ENCODE data around the gene SAPCD2. TPM values are rescaled to one million over a fixed set of nuclear protein-coding genes. Genes with fewer than 3 reads are reported as not detected.

SAPCD2 gene
- total RNA-seq, 4 donors from 2014 or later: 0.13 to 1.3 (median 0.19) TPM

- WGBS, 2 donors (ENCODE audit: low coverage in 1 of 2): no CpG with 5 or more reads among the region's 71 CpGs
- Histone ChIP-seq H3K36me3 (no peaks in the 10 kb centered on the region), H3K4me1 (peaks cover 0 to 71% (median 37%) of the 10 kb centered on the region in 3 donors), H3K27me3 (peaks cover 67% of the 10 kb centered on the region), H3K4me3 (peak overlapping the region in 1 of 2 donors; percentile 51), H3K27ac (peak overlapping the region in 2 of 4 donors; percentile 68 to 69), H3K9me3 (no peaks in the 10 kb centered on the region)
- no peak for ATAC-seq
- TF ChIP-seq EP300 (IDR thresholded peaks at IDR 0.05): no peak
- TF ChIP-seq CTCF (IDR thresholded peaks at IDR 0.05): no peak
- TF ChIP-seq POLR2A (IDR thresholded peaks at IDR 0.05): no peak
- no peak for TF ChIP-seq POLR2AphosphoS5 (IDR thresholded peaks at IDR 0.05)
These were observed 17.1 kb downstream of the SAPCD2 start for GRCh38 chr9:137052998-137053943.

- no peak for ATAC-seq
- Histone ChIP-seq H3K27me3 (peaks cover 76% of the 10 kb centered on the region), H3K9me3 (no peaks in the 10 kb centered on the region), H3K36me3 (no peaks in the 10 kb centered on the region), H3K4me3 (no peak overlapping the region), H3K27ac (no peak overlapping the region), H3K4me1 (peaks cover 0 to 62% (median 34%) of the 10 kb centered on the region in 3 donors)
- 80% methylated on average over 1 of the region's 8 CpGs; no CpG with 5 or more reads in 1 of the 2 donors for WGBS, 2 donors (ENCODE audit: low coverage in 1 of 2)
- TF ChIP-seq POLR2A (IDR thresholded peaks at IDR 0.05) (no peak), POLR2AphosphoS5 (IDR thresholded peaks at IDR 0.05) (no peak), EP300 (IDR thresholded peaks at IDR 0.05) (no peak), CTCF (IDR thresholded peaks at IDR 0.05) (no peak)
These were observed 18.1 kb downstream of the SAPCD2 start for GRCh38 chr9:137052293-137052692.

- Histone ChIP-seq H3K9me3 (no peaks in the 10 kb centered on the region), H3K4me1 (peaks cover 0 to 59% (median 33%) of the 10 kb centered on the region in 3 donors), H3K36me3 (no peaks in the 10 kb centered on the region), H3K4me3 (no peak overlapping the region), H3K27me3 (peaks cover 84% of the 10 kb centered on the region), H3K27ac (no peak overlapping the region)
- no peak for TF ChIP-seq POLR2AphosphoS5 (IDR thresholded peaks at IDR 0.05)
- no peak for TF ChIP-seq EP300 (IDR thresholded peaks at IDR 0.05)
- TF ChIP-seq CTCF (IDR thresholded peaks at IDR 0.05): no peak
- TF ChIP-seq POLR2A (IDR thresholded peaks at IDR 0.05): no peak
- ATAC-seq: no peak
- WGBS, 2 donors (ENCODE audit: low coverage in 1 of 2): 100% methylated on average over 1 of the region's 17 CpGs; no CpG with 5 or more reads in 1 of the 2 donors
These were observed 19.1 kb downstream of the SAPCD2 start for GRCh38 chr9:137051145-137051724.

GRCh38 chr9:137050570-137050969, 19.8 kb downstream of the SAPCD2 start:
- no peak for ATAC-seq
- Histone ChIP-seq H3K9me3 (no peaks in the 10 kb centered on the region), H3K27me3 (peaks cover 84% of the 10 kb centered on the region), H3K4me3 (no peak overlapping the region), H3K36me3 (no peaks in the 10 kb centered on the region), H3K27ac (no peak overlapping the region), H3K4me1 (peaks cover 0 to 57% (median 27%) of the 10 kb centered on the region in 3 donors)
- 69% methylated on average over 2 of the region's 5 CpGs; no CpG with 5 or more reads in 1 of the 2 donors for WGBS, 2 donors (ENCODE audit: low coverage in 1 of 2)
- no peak for TF ChIP-seq POLR2AphosphoS5 (IDR thresholded peaks at IDR 0.05)

GRCh38 chr9:137049544-137050449, 20.6 kb downstream of the SAPCD2 start:
- Histone ChIP-seq H3K27me3 (peaks cover 82% of the 10 kb centered on the region), H3K36me3 (no peaks in the 10 kb centered on the region), H3K27ac (no peak overlapping the region), H3K4me1 (peaks cover 0 to 57% (median 24%) of the 10 kb centered on the region in 3 donors), H3K9me3 (no peaks in the 10 kb centered on the region), H3K4me3 (no peak overlapping the region)
- ATAC-seq: no peak
- peak in 3 of 4 experiments; percentile 40 to 60 (median 57) for TF ChIP-seq CTCF (IDR thresholded peaks at IDR 0.05)
- no peak for TF ChIP-seq POLR2AphosphoS5 (IDR thresholded peaks at IDR 0.05)
- WGBS, 2 donors (ENCODE audit: low coverage in 1 of 2): 60 to 75% methylated on average over 5 to 10 of the region's 38 CpGs
